Measurements from ENCODE around the gene TRIM41. TPM values are rescaled to one million over a fixed set of nuclear protein-coding genes. Genes with fewer than 3 reads are reported as not detected.

The TRIM41 gene
- total and polyA plus RNA-seq, 9 of the 15 experiments (the other 6 are each of a cell fraction or from before 2014, with no cell fraction given): 1.8 to 47.6 (median 20.9) TPM

DNA sequence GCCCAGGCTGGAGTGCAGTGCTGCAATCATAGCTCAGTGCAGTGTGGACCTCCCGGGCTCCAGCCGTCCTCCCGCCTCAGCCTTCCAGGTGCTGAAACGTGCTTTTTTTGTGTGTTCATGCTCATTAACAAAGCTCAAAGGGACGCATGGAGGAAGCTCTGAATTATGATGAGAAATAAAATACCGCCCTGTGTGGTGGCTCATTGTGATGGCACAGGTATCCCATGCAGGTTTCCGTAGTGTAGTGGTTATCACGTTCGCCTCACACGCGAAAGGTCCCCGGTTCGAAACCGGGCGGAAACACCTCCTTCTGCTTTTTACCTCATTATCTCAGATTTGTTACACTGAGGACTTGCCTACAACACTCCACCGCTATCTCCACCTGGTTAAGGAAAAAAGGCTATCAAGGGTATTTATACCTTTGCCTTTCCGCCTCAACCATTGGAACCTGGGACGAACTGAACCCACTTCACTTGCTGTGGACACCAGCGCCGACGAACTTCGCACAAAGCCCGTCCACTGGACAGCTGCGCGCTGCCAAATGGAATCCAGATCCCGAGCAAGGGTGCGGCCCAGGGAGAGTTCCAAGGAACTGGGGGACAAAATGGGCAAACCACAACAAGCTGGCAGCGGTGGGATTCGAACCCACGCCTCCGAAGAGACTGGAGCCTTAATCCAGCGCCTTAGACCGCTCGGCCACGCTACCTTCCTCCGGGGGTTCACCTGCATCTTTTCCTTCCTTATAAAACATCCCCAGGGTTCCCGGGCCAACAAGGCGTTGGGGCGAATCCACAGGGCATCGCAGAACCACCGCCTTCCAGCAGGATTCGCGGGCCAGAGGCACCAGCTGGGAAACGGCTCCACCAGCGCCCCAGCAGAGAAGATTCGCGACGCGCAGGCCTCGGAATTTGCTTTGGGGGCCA, 49.4 kb upstream of the TRIM41 start (continued):
- peak; percentile 5 for TF ChIP-seq TAF1 (IDR thresholded peaks at IDR 0.05; ENCODE audit: control insufficient read depth, extremely low read depth, insufficient read depth, low read length, severe bottlenecking)
- no peak for TF ChIP-seq CREB3 (tag; conservative IDR thresholded peaks at IDR 0.05; ENCODE audit: low read depth)
- peak; percentile 27 for TF ChIP-seq RBFOX2 (IDR thresholded peaks at IDR 0.05; ENCODE audit: low read depth, low read length)
- 0 out of 2 replicates have a peak, but pooled peaks have one; percentile 28 for TF ChIP-seq SMAD4 (CRISPR knock-in tag; conservative IDR thresholded peaks at IDR 0.05)
- peak; percentile 98 for TF ChIP-seq ZEB2 (IDR thresholded peaks at IDR 0.05)
- TF ChIP-seq CEBPB (tag; IDR thresholded peaks at IDR 0.05): peak; percentile 58
- TF ChIP-seq L3MBTL2 (IDR thresholded peaks at IDR 0.05): peak; percentile 67
- TF ChIP-seq ARNT (IDR thresholded peaks at IDR 0.05): peak; percentile 14 to 78; a peak in 1 of 4 replicates
- no peak for TF ChIP-seq CHCHD3 (CRISPR knock-in tag; IDR thresholded peaks at IDR 0.05)
- TF ChIP-seq TEAD4 (IDR thresholded peaks at IDR 0.05; ENCODE audit: low read length): peak; percentile 75
- no peak for TF ChIP-seq TEAD4 (CRISPR knock-in tag; IDR thresholded peaks at IDR 0.05; ENCODE audit: borderline replicate concordance)
- TF ChIP-seq SOX6 (IDR thresholded peaks at IDR 0.05): peak; percentile 73; the same call in 1 of the 2 replicates
- TF ChIP-seq, protein P1, sequence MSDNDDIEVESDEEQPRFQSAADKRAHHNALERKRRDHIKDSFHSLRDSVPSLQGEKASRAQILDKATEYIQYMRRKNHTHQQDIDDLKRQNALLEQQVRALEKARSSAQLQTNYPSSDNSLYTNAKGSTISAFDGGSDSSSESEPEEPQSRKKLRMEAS (CRISPR knock-in tag; IDR thresholded peaks at IDR 0.05): peak; percentile 65
- 0 out of 2 replicates have a peak, but pooled peaks have one; percentile 43 for TF ChIP-seq POLR2A (conservative IDR thresholded peaks at IDR 0.05)
- peak; percentile 44 for TF ChIP-seq HDAC3 (IDR thresholded peaks at IDR 0.05; ENCODE audit: borderline replicate concordance, partially characterized antibody)
- TF ChIP-seq TRIM24 (IDR thresholded peaks at IDR 0.05): peak in 1 of 2 experiments; percentile 49; a peak in 1 of 4 replicates
- TF ChIP-seq ZBTB12 (CRISPR knock-in tag; IDR thresholded peaks at IDR 0.05): no peak
- no peak for TF ChIP-seq FOXJ3 (CRISPR knock-in tag; IDR thresholded peaks at IDR 0.05)
- TF ChIP-seq RAD21 (CRISPR knock-in tag; conservative IDR thresholded peaks at IDR 0.05 in 1 of 2, IDR thresholded peaks at IDR 0.05 in 1 of 2): no peak; a peak in 1 of 4 replicates
- peak; percentile 28; the same call in 1 of the 2 replicates for TF ChIP-seq TOE1 (IDR thresholded peaks at IDR 0.05; ENCODE audit: borderline replicate concordance)
- TF ChIP-seq TOE1 (CRISPR knock-in tag; IDR thresholded peaks at IDR 0.05; ENCODE audit: borderline replicate concordance, low read depth): no peak
- TF ChIP-seq ARID3B (CRISPR knock-in tag; IDR thresholded peaks at IDR 0.05; ENCODE audit: borderline replicate concordance): no peak
- TF ChIP-seq RBM39 (optimal IDR thresholded peaks at IDR 0.05; ENCODE audit: low read depth, low read length): no peak
- 0 out of 2 replicates have a peak, but pooled peaks have one; percentile 39 for TF ChIP-seq SAFB (IDR thresholded peaks at IDR 0.05; ENCODE audit: borderline replicate concordance, low read depth, low read length)

Data from K562 (cell line).